SK-N-SH treated with all-trans-retinoic acid at 6 μM for 48 hours (cell line): ENCODE data around the gene ABCD3.

Source experiments
- ARNTL ChIP-seq: fragments of 450-650 bp; formaldehyde crosslinking; IDR thresholded peaks from 2 replicates; pipeline ENCODE4 v1.5.0; 2020; ENCODE audit warnings: low read depth, mild to moderate bottlenecking, moderate library complexity, borderline replicate concordance
- ISL1 ChIP-seq: fragments of 250-450 bp; sonication (Bioruptor Pico); IDR thresholded peaks from 2 replicates; pipeline ENCODE4 v2.1.2; 2022; ENCODE audit warnings: mild to moderate bottlenecking, moderate library complexity
- RARB ChIP-seq: fragments of 250-450 bp; sonication (Bioruptor Pico); IDR thresholded peaks from 2 replicates; pipeline ENCODE4 v1.8.0; 2021; ENCODE audit warnings: mild to moderate bottlenecking, moderate library complexity
- ZNF70 ChIP-seq: fragments of 450-650 bp; formaldehyde crosslinking; IDR thresholded peaks from 2 replicates; pipeline ENCODE4 v1.5.0; 2020; ENCODE audit warnings: mild to moderate bottlenecking, moderate library complexity

- TF ChIP-seq RARB (CRISPR knock-in tag) (no peak), ISL1 (CRISPR knock-in tag) (no peak), ARNTL (CRISPR knock-in tag) (no peak), ZNF70 (no peak)
These were observed 17.0 kb upstream of the ABCD3 start for GRCh38 chr1:94401206-94401605.
